Stimulated activated naive CD8-positive, alpha-beta T cell treated with anti-CD3 and anti-CD28 coated beads, Interleukin-15, amount 100 ng/mL, for 72 hours (primary cell): Measurements from ENCODE around the gene MPZL1.

Source experiments
- ATAC-seq: fragments of 150-1000 bp; cut with Tn5 transposase; 2 replicates; pipeline ENCODE4 v1.10.0; 2021; ENCODE audit warnings: mild to moderate bottlenecking, moderate library complexity
- DNase-seq, 2 donors: peaks; one replicate each; pipeline ENCODE4 v3.0.0; 2021 to 2022
- H3K27ac Mint-ChIP-seq, 2 donors: one replicate each; pipeline ENCODE4 v1.8.0; 2022; ENCODE audit warnings: mild to moderate bottlenecking in 2 of 2, mixed read lengths in 2 of 2, moderate library complexity in 2 of 2
- H3K27me3 Mint-ChIP-seq: one replicate; pipeline ENCODE4 v1.8.0; 2022; ENCODE audit warnings: mixed read lengths
- H3K4me1 Mint-ChIP-seq: one replicate; pipeline ENCODE4 v1.8.0; 2022; ENCODE audit warnings: mild to moderate bottlenecking, mixed read lengths
- H3K4me3 Mint-ChIP-seq, 2 donors: one replicate each; pipeline ENCODE4 v1.8.0; 2022; ENCODE audit warnings: mild to moderate bottlenecking in 2 of 2, mixed read lengths in 2 of 2, moderate library complexity in 1 of 2
- H3K9me3 Mint-ChIP-seq, 2 donors: one replicate each; pipeline ENCODE4 v1.8.0; 2022; ENCODE audit warnings: mixed read lengths in 2 of 2

Gene MPZL1

GRCh38 chr1:167747988-167748387 lies 26.2 kb downstream of the MPZL1 start:
- H3K4me3 Mint-ChIP-seq: no peak overlapping the region
- H3K9me3 Mint-ChIP-seq: no peaks in the 10 kb centered on the region
- no peak for DNase-seq
- no peaks in the 10 kb centered on the region for H3K27me3 Mint-ChIP-seq
- H3K27ac Mint-ChIP-seq: no peak overlapping the region
- ATAC-seq: no peak
- peaks cover 12% of the 10 kb centered on the region for H3K4me1 Mint-ChIP-seq

- Mint-ChIP-seq H3K27me3 (no peaks in the 10 kb centered on the region), H3K9me3 (no peaks in the 10 kb centered on the region), H3K4me3 (no peak overlapping the region), H3K4me1 (peaks cover 15% of the 10 kb centered on the region), H3K27ac (no peak overlapping the region)
- ATAC-seq: no peak
- DNase-seq: no peak
Observed at GRCh38 chr1:167748906-167749305, 27.1 kb downstream of the MPZL1 start.

GRCh38 chr1:167749741-167750140 lies 28.0 kb downstream of the MPZL1 start:
- Mint-ChIP-seq H3K9me3 (no peaks in the 10 kb centered on the region), H3K4me3 (no peak overlapping the region), H3K4me1 (peaks cover 15% of the 10 kb centered on the region), H3K27me3 (no peaks in the 10 kb centered on the region), H3K27ac (no peak overlapping the region)
- DNase-seq (no peak), ATAC-seq (no peak)

- Mint-ChIP-seq H3K4me3 (no peak overlapping the region), H3K27me3 (no peaks in the 10 kb centered on the region), H3K4me1 (peaks cover 15% of the 10 kb centered on the region), H3K9me3 (no peaks in the 10 kb centered on the region), H3K27ac (no peak overlapping the region)
- ATAC-seq (no peak), DNase-seq (no peak)
Observed at GRCh38 chr1:167750641-167751040, 28.9 kb downstream of the MPZL1 start.

GRCh38 chr1:167751676-167752075 lies 29.9 kb downstream of the MPZL1 start:
- DNase-seq (no peak), ATAC-seq (no peak)
- H3K9me3 Mint-ChIP-seq: no peaks in the 10 kb centered on the region
- H3K27ac Mint-ChIP-seq: no peak overlapping the region
- no peak overlapping the region for H3K4me3 Mint-ChIP-seq
- no peaks in the 10 kb centered on the region for H3K27me3 Mint-ChIP-seq
- peaks cover 15% of the 10 kb centered on the region for H3K4me1 Mint-ChIP-seq

GRCh38 chr1:167752219-167752985 lies 30.6 kb downstream of the MPZL1 start:
- peaks cover 15% of the 10 kb centered on the region for H3K4me1 Mint-ChIP-seq
- H3K9me3 Mint-ChIP-seq: no peaks in the 10 kb centered on the region
- DNase-seq: no peak
- no peaks in the 10 kb centered on the region for H3K27me3 Mint-ChIP-seq
- H3K27ac Mint-ChIP-seq: peak overlapping the region; percentile 7 to 42
- H3K4me3 Mint-ChIP-seq: no peak overlapping the region
- ATAC-seq: no peak

- Mint-ChIP-seq H3K4me1 (peaks cover 15% of the 10 kb centered on the region), H3K27ac (no peak overlapping the region), H3K27me3 (no peaks in the 10 kb centered on the region), H3K9me3 (no peaks in the 10 kb centered on the region), H3K4me3 (no peak overlapping the region)
- no peak for ATAC-seq
- DNase-seq: no peak
Observed at GRCh38 chr1:167755654-167756053, 33.9 kb downstream of the MPZL1 start.

GRCh38 chr1:167756730-167757405 lies 35.1 kb downstream of the MPZL1 start:
- Mint-ChIP-seq H3K27me3 (no peaks in the 10 kb centered on the region), H3K4me3 (no peak overlapping the region), H3K9me3 (no peaks in the 10 kb centered on the region), H3K4me1 (peaks cover 25% of the 10 kb centered on the region), H3K27ac (peak overlapping the region in 1 of 2 donors; percentile 14)
- no peak for ATAC-seq
- DNase-seq: no peak

- ATAC-seq: no peak
- H3K27me3 Mint-ChIP-seq: no peaks in the 10 kb centered on the region
- H3K4me1 Mint-ChIP-seq: peaks cover 26% of the 10 kb centered on the region
- H3K27ac Mint-ChIP-seq: no peak overlapping the region
- H3K9me3 Mint-ChIP-seq: no peaks in the 10 kb centered on the region
- no peak overlapping the region for H3K4me3 Mint-ChIP-seq
- DNase-seq: no peak
Observed at GRCh38 chr1:167757433-167758309, 35.9 kb downstream of the MPZL1 start.

GRCh38 chr1:167761400-167761799 lies 39.6 kb downstream of the MPZL1 start:
- peaks cover 23% of the 10 kb centered on the region for H3K4me1 Mint-ChIP-seq
- H3K9me3 Mint-ChIP-seq: no peaks in the 10 kb centered on the region
- ATAC-seq (no peak), DNase-seq (no peak)
- H3K27ac Mint-ChIP-seq: peak overlapping the region in 1 of 2 donors; percentile 29
- peak overlapping the region in 1 of 2 donors; percentile 22 for H3K4me3 Mint-ChIP-seq
- H3K27me3 Mint-ChIP-seq: no peaks in the 10 kb centered on the region

GRCh38 chr1:167762061-167762746 lies 40.4 kb downstream of the MPZL1 start:
- peak overlapping the region; percentile 19 to 47 for H3K4me3 Mint-ChIP-seq
- H3K9me3 Mint-ChIP-seq: no peaks in the 10 kb centered on the region
- peak overlapping the region; percentile 59 to 72 for H3K27ac Mint-ChIP-seq
- ATAC-seq (peak; percentile 91), DNase-seq (peak in 1 of 2 donors; percentile 10)
- peaks cover 23% of the 10 kb centered on the region for H3K4me1 Mint-ChIP-seq
- no peaks in the 10 kb centered on the region for H3K27me3 Mint-ChIP-seq

- ATAC-seq (no peak), DNase-seq (no peak)
- Mint-ChIP-seq H3K9me3 (no peaks in the 10 kb centered on the region), H3K4me1 (peaks cover 23% of the 10 kb centered on the region), H3K4me3 (no peak overlapping the region), H3K27me3 (no peaks in the 10 kb centered on the region), H3K27ac (no peak overlapping the region)
Observed at GRCh38 chr1:167763525-167764220, 41.9 kb downstream of the MPZL1 start.

GRCh38 chr1:167764458-167765330 lies 42.9 kb downstream of the MPZL1 start:
- H3K9me3 Mint-ChIP-seq: no peaks in the 10 kb centered on the region
- H3K27me3 Mint-ChIP-seq: no peaks in the 10 kb centered on the region
- H3K4me3 Mint-ChIP-seq: no peak overlapping the region
- ATAC-seq (no peak), DNase-seq (no peak)
- H3K27ac Mint-ChIP-seq: no peak overlapping the region
- peaks cover 23% of the 10 kb centered on the region for H3K4me1 Mint-ChIP-seq

- peaks cover 23% of the 10 kb centered on the region for H3K4me1 Mint-ChIP-seq
- ATAC-seq (no peak), DNase-seq (no peak)
- H3K4me3 Mint-ChIP-seq: no peak overlapping the region
- no peak overlapping the region for H3K27ac Mint-ChIP-seq
- H3K9me3 Mint-ChIP-seq: no peaks in the 10 kb centered on the region
- H3K27me3 Mint-ChIP-seq: no peaks in the 10 kb centered on the region
Observed at GRCh38 chr1:167765496-167765895, 43.7 kb downstream of the MPZL1 start.
